GM19372 (cell line): Measurements from ENCODE around the gene EEF2K.
"Not testable (repeated sequence)": the region's sequence is repeated elsewhere in the genome, so short reads cannot be mapped to it uniquely, and the experiment has no call there.

Experiments
- ATAC-seq: cut with Tn5 transposase; IDR thresholded peaks from one replicate; pipeline ENCODE4 v1.9.1; 2021; ENCODE audit warnings: mild to moderate bottlenecking, low read depth, moderate library complexity; ENCODE audit not compliant: unreplicated experiment

The EEF2K gene

GRCh38 chr16:22207715-22208360, 1.8 kb downstream of the EEF2K start:
- ATAC-seq: no peak

- ATAC-seq: no peak
Measured at GRCh38 chr16:22210285-22210684, 4.2 kb downstream of the EEF2K start.

- no peak for ATAC-seq
Measured at GRCh38 chr16:22210854-22211253, 4.8 kb downstream of the EEF2K start.

GRCh38 chr16:22213236-22213635, 7.2 kb downstream of the EEF2K start:
- ATAC-seq: no peak

- ATAC-seq: no peak
Measured at GRCh38 chr16:22213801-22214200, 7.7 kb downstream of the EEF2K start.

GRCh38 chr16:22214402-22214801, 8.3 kb downstream of the EEF2K start:
- no peak for ATAC-seq

GRCh38 chr16:22214889-22215288, 8.8 kb downstream of the EEF2K start:
- no peak for ATAC-seq

GRCh38 chr16:22216191-22216831, 10.2 kb downstream of the EEF2K start:
- ATAC-seq: no peak

GRCh38 chr16:22216832-22217225, 10.8 kb downstream of the EEF2K start:
- not testable (repeated sequence) for ATAC-seq

GRCh38 chr16:22217890-22218730, 12.0 kb downstream of the EEF2K start:
- ATAC-seq: no peak

GRCh38 chr16:22219389-22220068, 13.5 kb downstream of the EEF2K start:
- ATAC-seq: no peak

GRCh38 chr16:22220069-22220440, 14.0 kb downstream of the EEF2K start:
- no peak for ATAC-seq

- ATAC-seq: no peak
Measured at GRCh38 chr16:22220714-22221113, 14.6 kb downstream of the EEF2K start.

GRCh38 chr16:22222006-22222405, 15.9 kb downstream of the EEF2K start:
- ATAC-seq: no peak

- ATAC-seq: no peak
Measured at GRCh38 chr16:22222998-22223397, 16.9 kb downstream of the EEF2K start.

GRCh38 chr16:22225060-22225459, 19.0 kb downstream of the EEF2K start:
- ATAC-seq: no peak

- no peak for ATAC-seq
Measured at GRCh38 chr16:22229889-22230288, 23.8 kb downstream of the EEF2K start.

GRCh38 chr16:22232277-22233036, 26.4 kb downstream of the EEF2K start:
- no peak for ATAC-seq

GRCh38 chr16:22233037-22233372, 26.9 kb downstream of the EEF2K start:
- ATAC-seq: no peak
